GM23248 (cell line): ENCODE data around the gene NOL9.

Experiments used
- EZH2 ChIP-seq: fragments of 200-600 bp; sonication (generic); IDR thresholded peaks from 2 replicates; pipeline ENCODE4 v1.6.1; 2018; ENCODE audit warnings: antibody characterized with exemption, mild to moderate bottlenecking; ENCODE audit not compliant: insufficient read depth, poor library complexity, severe bottlenecking
- EZH2phosphoT487 ChIP-seq: fragments of 200-600 bp; sonication (generic); IDR thresholded peaks from 2 replicates; pipeline ENCODE4 v1.6.1; 2018; ENCODE audit warnings: antibody characterized with exemption, moderate library complexity, mild to moderate bottlenecking, low read depth; ENCODE audit not compliant: insufficient read depth

- no peak for TF ChIP-seq EZH2phosphoT487
- TF ChIP-seq EZH2 = no peak
These were observed 64.9 kb downstream of the NOL9 start for GRCh38 chr1:6489383-6489765.
